GM23338 (cell line): ENCODE measurements around the gene BORCS8. TPM values are rescaled to one million over a fixed set of nuclear protein-coding genes. Genes with fewer than 3 reads are reported as not detected.

Experiments used
- ATAC-seq: fragments of 200-7000 bp; cut with Tn5 transposase; 3 replicates; pipeline ENCODE4 v1.9.1; 2020
- DNase-seq: peaks from one replicate; pipeline ENCODE4 v3.0.0-alpha.2; 2015; ENCODE audit warnings: low spot score
- H2AFZ ChIP-seq: fragments of 200-600 bp; sonication (generic); 2 replicates; pipeline ENCODE4 v1.8.0; 2016; ENCODE audit warnings: antibody characterized with exemption, mild to moderate bottlenecking, moderate library complexity
- H3F3A ChIP-seq: fragments of 200-600 bp; sonication (generic); replicated peaks from 2 replicates; pipeline ENCODE4 v1.8.0; 2017; ENCODE audit warnings: antibody characterized with exemption, mixed run types, low read depth
- H3K27ac ChIP-seq: fragments of 200-600 bp; sonication (generic); 2 replicates; pipeline ENCODE4 v1.6.1; 2016; ENCODE audit warnings: low read depth
- H3K27me3 ChIP-seq: fragments of 200-600 bp; sonication (generic); 2 replicates; pipeline ENCODE4 v1.8.0; 2016; ENCODE audit warnings: mild to moderate bottlenecking, mixed run types, moderate library complexity; ENCODE audit not compliant: insufficient read depth
- H3K36me3 ChIP-seq: fragments of 200-600 bp; sonication (generic); 2 replicates; pipeline ENCODE4 v1.8.0; 2016; ENCODE audit warnings: mild to moderate bottlenecking; ENCODE audit not compliant: insufficient read depth
- H3K4me1 ChIP-seq: fragments of 200-600 bp; sonication (generic); 2 replicates; pipeline ENCODE4 v1.8.0; 2016; ENCODE audit warnings: mild to moderate bottlenecking, moderate library complexity; ENCODE audit not compliant: insufficient read depth
- H3K4me2 ChIP-seq: fragments of 200-600 bp; sonication (generic); 2 replicates; pipeline ENCODE4 v1.7.1; 2017; ENCODE audit warnings: mixed run types
- H3K4me3 ChIP-seq: fragments of 200-600 bp; sonication (generic); 2 replicates; pipeline ENCODE4 v1.6.1; 2016; ENCODE audit warnings: mixed run types
- H3K79me2 ChIP-seq: fragments of 200-600 bp; sonication (generic); replicated peaks from 2 replicates; pipeline ENCODE4 v1.8.0; 2017; ENCODE audit warnings: mild to moderate bottlenecking; ENCODE audit not compliant: insufficient read depth
- H3K9me2 ChIP-seq: fragments of 200-600 bp; sonication (generic); 2 replicates; pipeline ENCODE4 v1.8.0; 2017; ENCODE audit not compliant: insufficient read depth
- H4K20me1 ChIP-seq: fragments of 200-600 bp; sonication (generic); replicated peaks from 2 replicates; pipeline ENCODE4 v1.8.0; 2017; ENCODE audit warnings: mild to moderate bottlenecking; ENCODE audit not compliant: insufficient read depth
- H3K27ac Mint-ChIP-seq: 2 replicates; pipeline ENCODE4 v1.8.0; 2020; ENCODE audit warnings: inconsistent platforms, mild to moderate bottlenecking, moderate library complexity, mixed read lengths
- H3K27me3 Mint-ChIP-seq: 3 replicates; pipeline ENCODE4 v1.8.0; 2022; ENCODE audit warnings: low read depth, mild to moderate bottlenecking, moderate library complexity, mixed read lengths, inconsistent platforms; ENCODE audit not compliant: insufficient read depth, poor library complexity
- H3K36me3 Mint-ChIP-seq: 3 replicates; pipeline ENCODE4 v1.8.0; 2021; ENCODE audit warnings: low read depth, mild to moderate bottlenecking, inconsistent platforms, moderate library complexity, mixed read lengths
- H3K4me1 Mint-ChIP-seq: 3 replicates; pipeline ENCODE4 v1.8.0; 2020; ENCODE audit warnings: mild to moderate bottlenecking, inconsistent platforms, mixed read lengths
- H3K4me3 Mint-ChIP-seq: 3 replicates; pipeline ENCODE4 v1.8.0; 2021; ENCODE audit warnings: moderate library complexity, mild to moderate bottlenecking, inconsistent platforms, mixed read lengths
- H3K9me3 Mint-ChIP-seq: 3 replicates; pipeline ENCODE4 v1.8.0; 2020; ENCODE audit warnings: moderate library complexity, mild to moderate bottlenecking, inconsistent platforms, mixed read lengths
- CTCF ChIP-seq, 2 experiments: fragments of 200-600 bp in 1 of 2; sonication (generic) in 1 of 2; conservative IDR thresholded peaks; 2 replicates each; pipeline versions ENCODE4 v1.5.1 to v1.6.1; 2016 to 2017; ENCODE audit warnings: antibody characterized with exemption in 2 of 2, low read depth in 2 of 2, mild to moderate bottlenecking in 2 of 2, moderate library complexity in 1 of 2
- ETS1 ChIP-seq: IDR thresholded peaks from 2 replicates; pipeline ENCODE4 v1.6.1; 2016; ENCODE audit warnings: antibody characterized with exemption
- EZH2 ChIP-seq: fragments of 200-600 bp; sonication (generic); IDR thresholded peaks from one replicate; pipeline ENCODE4 v1.8.0; 2017; ENCODE audit warnings: antibody characterized with exemption, mild to moderate bottlenecking, low read depth; ENCODE audit not compliant: unreplicated experiment
- EZH2phosphoT487 ChIP-seq: fragments of 200-600 bp; sonication (generic); IDR thresholded peaks from one replicate; pipeline ENCODE4 v1.8.1; 2018; ENCODE audit warnings: antibody characterized with exemption; ENCODE audit not compliant: unreplicated experiment
- NANOG ChIP-seq: IDR thresholded peaks from 2 replicates; pipeline ENCODE4 v1.6.1; 2016; ENCODE audit warnings: antibody characterized with exemption, borderline replicate concordance
- POLR2AphosphoS5 ChIP-seq: IDR thresholded peaks from 2 replicates; pipeline ENCODE4 v1.6.1; 2016; ENCODE audit warnings: antibody characterized with exemption, low read depth
- REST ChIP-seq: IDR thresholded peaks from one replicate; pipeline ENCODE4 v1.6.1; 2018; ENCODE audit warnings: antibody characterized with exemption; ENCODE audit not compliant: unreplicated experiment
- STAT1 ChIP-seq: IDR thresholded peaks from one replicate; pipeline ENCODE4 v1.6.1; 2016; ENCODE audit warnings: antibody characterized with exemption; ENCODE audit not compliant: unreplicated experiment
- ZNF114 ChIP-seq: fragments of 250-450 bp; sonication (Bioruptor Pico); IDR thresholded peaks from 2 replicates; pipeline ENCODE4 v1.5.0; 2020; ENCODE audit warnings: mild to moderate bottlenecking, moderate library complexity
- ZNF331 ChIP-seq: fragments of 250-450 bp; sonication (Bioruptor Pico); IDR thresholded peaks from 2 replicates; pipeline ENCODE4 v1.5.0; 2020; ENCODE audit warnings: low read depth, mild to moderate bottlenecking, moderate library complexity
- polyA plus RNA-seq: library from polyadenylated mRNA; unstranded; fragments of >200 nt; fragmentation: Nextera tagmentation; extraction: Ambion mirVana; gene quantifications from 2 replicates; pipeline ENCODE4 v1.2.1, GENCODE V29; 2016
- total RNA-seq: library from RNA; depleted of rRNA; stranded (reverse); fragments of >200 nt; shearing (Covaris generic); gene quantifications from 2 replicates; pipeline ENCODE4 v1.2.3, GENCODE V29; 2014

BORCS8 gene
- total and polyA plus RNA-seq, 2 experiments from 2014 or later: 15.1 to 18.8 TPM

- TF ChIP-seq ETS1 (no peak), ZNF331 (CRISPR knock-in tag) (no peak), NANOG (no peak), REST (no peak), EZH2 (no peak), STAT1 (no peak), EZH2phosphoT487 (no peak), ZNF114 (CRISPR knock-in tag) (no peak), POLR2AphosphoS5 (no peak)
These were observed 59.0 kb downstream of the BORCS8 start (continued) for GRCh38 chr19:19132912-19133311.

GRCh38 chr19:19131989-19132388, 60.0 kb downstream of the BORCS8 start:
- Histone ChIP-seq H3K9me2 (no peaks in the 10 kb centered on the region), H3K27ac (no peak overlapping the region), H2AFZ (no peak overlapping the region), H3F3A (0 out of 2 replicates have a peak, but pooled peaks cover 4% of the 10 kb centered on the region), H3K4me2 (no peak overlapping the region), H3K79me2 (peaks cover 3% of the 10 kb centered on the region; the same call in 1 of the 2 replicates), H3K4me3 (no peak overlapping the region), H4K20me1 (peaks cover 15% of the 10 kb centered on the region), H3K27me3 (no peaks in the 10 kb centered on the region), H3K4me1 (peaks cover 5% of the 10 kb centered on the region; the same call in 1 of the 2 replicates), H3K36me3 (no peaks in the 10 kb centered on the region)
- no peak overlapping the region; the same call in 2 of the 3 replicates for H3K4me3 Mint-ChIP-seq
- H3K27me3 Mint-ChIP-seq: peaks cover 15% of the 10 kb centered on the region
- peaks cover 50% of the 10 kb centered on the region for H3K36me3 Mint-ChIP-seq
- peaks cover 24% of the 10 kb centered on the region for H3K9me3 Mint-ChIP-seq
- TF ChIP-seq EZH2phosphoT487 (no peak), EZH2 (no peak), POLR2AphosphoS5 (no peak), CTCF (conservative IDR thresholded peaks at IDR 0.05; ENCODE audit: low read depth in 2 of 2) (no peak), REST (no peak), ZNF331 (CRISPR knock-in tag) (peak; percentile 98)
- no peak overlapping the region for H3K27ac Mint-ChIP-seq
- no peak for DNase-seq
- no peak for ATAC-seq
- peaks cover 4% of the 10 kb centered on the region for H3K4me1 Mint-ChIP-seq
